T follicular helper cell (primary cell): ENCODE results near the gene DDX39B.
"Not testable (repeated sequence)": the region's sequence is repeated elsewhere in the genome, so short reads cannot be mapped to it uniquely, and the experiment has no call there.

Experiments
- DNase-seq: peaks from one replicate; pipeline ENCODE4 v3.0.0-alpha.2; 2020; ENCODE audit warnings: low read depth
- total RNA-seq, 2 experiments: gene quantifications; one replicate each; lab custom pipeline; 2026; lab: John Stamatoyannopoulos, UW

Gene DDX39B
- total RNA-seq: 84.6 to 164 reads per million in 2 experiments

- peak; percentile 92 for DNase-seq
Observed at GRCh38 chr6:31541658-31542521, at the start of gene DDX39B. DDX39B (minus strand) TSS chr6:31542003; CDS start chr6:31540532, 1,471 bp downstream.

- not testable (repeated sequence) for DNase-seq
Observed at GRCh38 chr6:31590691-31591090, 48.9 kb upstream of the DDX39B start.

GRCh38 chr6:31588871-31589650 is 47.3 kb upstream of the DDX39B start:
- DNase-seq: no peak

GRCh38 chr6:31587791-31588777 is 46.3 kb upstream of the DDX39B start:
- DNase-seq: no peak

GRCh38 chr6:31586599-31587281 is 44.9 kb upstream of the DDX39B start:
- no peak for DNase-seq

- no peak for DNase-seq
Observed at GRCh38 chr6:31586008-31586407, 44.2 kb upstream of the DDX39B start, which contains the start of gene LST1. LST1 (plus strand) TSS chr6:31586277; CDS start chr6:31587300, 1,023 bp downstream.

- no peak for DNase-seq
Observed at GRCh38 chr6:31585491-31585890, 43.7 kb upstream of the DDX39B start.

- DNase-seq: peak; percentile 67
Observed at GRCh38 chr6:31582230-31582643, 40.4 kb upstream of the DDX39B start, which contains the start of gene LTB. LTB (minus strand) TSS chr6:31582424; CDS start chr6:31582417, 7 bp downstream.

GRCh38 chr6:31581434-31582229 is 39.8 kb upstream of the DDX39B start:
- DNase-seq: no peak

- peak; percentile 81 for DNase-seq
Observed at GRCh38 chr6:31580807-31581433, 39.1 kb upstream of the DDX39B start.

- no peak for DNase-seq
Observed at GRCh38 chr6:31580438-31580740, 38.6 kb upstream of the DDX39B start.

GRCh38 chr6:31579546-31580437 is 38.0 kb upstream of the DDX39B start:
- DNase-seq: no peak

- no peak for DNase-seq
Observed at GRCh38 chr6:31579119-31579505, 37.3 kb upstream of the DDX39B start.

GRCh38 chr6:31578184-31579118 is 36.6 kb upstream of the DDX39B start:
- no peak for DNase-seq

- no peak for DNase-seq
Observed at GRCh38 chr6:31577579-31577966, 35.8 kb upstream of the DDX39B start.

GRCh38 chr6:31576897-31577578 is 35.2 kb upstream of the DDX39B start:
- DNase-seq: no peak
